Suprapubic skin (tissue), 4 donors: ENCODE measurements around the gene CAMK4. TPM values are rescaled to one million over a fixed set of nuclear protein-coding genes. Genes with fewer than 3 reads are reported as not detected.

ENCODE experiments used
- DNase-seq, 2 donors: peaks; one replicate each; pipeline ENCODE4 v3.0.0-alpha.2; 2019; ENCODE audit warnings: low spot score in 2 of 2
- H3K27ac ChIP-seq: fragments of 200-600 bp; sonication (generic); one replicate; pipeline ENCODE4 v1.5.1; 2019
- H3K27me3 ChIP-seq: fragments of 200-600 bp; sonication (generic); one replicate; pipeline ENCODE4 v1.5.1; 2019
- H3K36me3 ChIP-seq: fragments of 200-600 bp; sonication (generic); one replicate; pipeline ENCODE4 v1.5.1; 2019
- H3K4me1 ChIP-seq: fragments of 200-600 bp; sonication (generic); one replicate; pipeline ENCODE4 v1.5.1; 2019
- H3K4me3 ChIP-seq: fragments of 200-600 bp; sonication (generic); one replicate; pipeline ENCODE4 v1.5.1; 2019; ENCODE audit warnings: mild to moderate bottlenecking
- H3K9me3 ChIP-seq: fragments of 200-600 bp; sonication (generic); one replicate; pipeline ENCODE4 v1.5.1; 2019
- EP300 ChIP-seq: sonication (generic); formaldehyde crosslinking; IDR thresholded peaks from one replicate; pipeline ENCODE4 v1.6.1; 2017; ENCODE audit warnings: antibody characterized with exemption
- POLR2A ChIP-seq, 2 donors: fragments of 450-650 bp; IDR thresholded peaks; one replicate each; pipeline ENCODE4 v1.6.1; 2017; ENCODE audit warnings: antibody characterized with exemption in 2 of 2, mild to moderate bottlenecking in 2 of 2, moderate library complexity in 2 of 2
- POLR2AphosphoS5 ChIP-seq, 3 donors: sonication (generic); formaldehyde crosslinking; IDR thresholded peaks; one replicate each; pipeline ENCODE4 v1.6.1; 2017; ENCODE audit warnings: antibody characterized with exemption in 3 of 3
- WGBS: methylation state at CpG from one replicate; pipeline ENCODE4 v1.1.5; 2018; 5-methylcytosine and 5-hydroxymethylcytosine counted together
- total RNA-seq, 4 donors: library from RNA; depleted of rRNA; stranded (reverse); fragments of >200 nt; gene quantifications; one replicate each; pipeline ENCODE4 v1.1.0, GENCODE V29; 2016
- TF ChIP-seq, protein P1 (sequence below), 2 donors: fragments of 200-600 bp in 1 of 2; fragments of 450-650 bp in 1 of 2; sonication (generic) in 1 of 2; IDR thresholded peaks; one replicate each; pipeline ENCODE4 v1.5.1; 2016 to 2019; ENCODE audit warnings: antibody characterized with exemption in 2 of 2, mild to moderate bottlenecking in 1 of 2, moderate library complexity in 1 of 2

CAMK4 gene
- total RNA-seq, 4 donors from 2014 or later: 0.05 to 2.6 (median 0.21) TPM; not detected in 1

DNA sequence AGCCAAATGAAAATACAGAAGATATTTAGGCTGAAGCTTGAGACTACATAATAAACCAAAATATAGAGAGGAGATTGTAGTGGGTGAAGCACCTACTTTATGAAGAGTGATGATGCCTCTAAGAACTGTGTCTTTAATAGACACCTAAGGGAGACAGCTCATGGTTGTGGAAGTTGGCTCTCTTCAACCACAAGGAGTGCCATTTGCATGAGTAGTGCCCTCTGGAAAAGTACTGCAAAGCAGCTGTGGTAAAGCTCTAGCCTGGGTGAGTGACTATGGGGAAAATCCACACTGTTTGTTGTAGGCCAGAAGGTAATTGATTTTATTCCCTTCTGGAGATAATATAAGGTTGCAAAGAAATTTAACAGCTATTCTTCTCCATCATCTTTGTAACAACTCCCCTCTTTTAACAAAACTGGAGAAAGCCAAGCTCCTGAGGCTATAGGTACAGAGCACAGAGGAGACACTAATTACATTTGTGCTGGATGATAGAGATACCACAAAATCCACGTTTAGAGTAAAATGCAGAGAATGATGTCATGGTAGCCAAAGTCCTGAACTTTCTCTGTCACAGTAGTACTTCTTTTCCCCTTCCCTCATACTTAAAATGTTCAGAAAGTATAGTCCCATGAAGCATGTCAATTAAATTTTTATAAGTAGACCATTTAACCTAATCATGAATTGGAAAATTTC lies 165.4 kb downstream of the CAMK4 start:
- Histone ChIP-seq H3K27ac (no peak overlapping the region), H3K4me3 (no peak overlapping the region), H3K27me3 (no peaks in the 10 kb centered on the region), H3K9me3 (no peaks in the 10 kb centered on the region), H3K4me1 (no peaks in the 10 kb centered on the region), H3K36me3 (no peaks in the 10 kb centered on the region)
- TF ChIP-seq POLR2A (IDR thresholded peaks at IDR 0.05) (no peak), POLR2AphosphoS5 (IDR thresholded peaks at IDR 0.05) (no peak), EP300 (no peak)
- TF ChIP-seq, protein P1, sequence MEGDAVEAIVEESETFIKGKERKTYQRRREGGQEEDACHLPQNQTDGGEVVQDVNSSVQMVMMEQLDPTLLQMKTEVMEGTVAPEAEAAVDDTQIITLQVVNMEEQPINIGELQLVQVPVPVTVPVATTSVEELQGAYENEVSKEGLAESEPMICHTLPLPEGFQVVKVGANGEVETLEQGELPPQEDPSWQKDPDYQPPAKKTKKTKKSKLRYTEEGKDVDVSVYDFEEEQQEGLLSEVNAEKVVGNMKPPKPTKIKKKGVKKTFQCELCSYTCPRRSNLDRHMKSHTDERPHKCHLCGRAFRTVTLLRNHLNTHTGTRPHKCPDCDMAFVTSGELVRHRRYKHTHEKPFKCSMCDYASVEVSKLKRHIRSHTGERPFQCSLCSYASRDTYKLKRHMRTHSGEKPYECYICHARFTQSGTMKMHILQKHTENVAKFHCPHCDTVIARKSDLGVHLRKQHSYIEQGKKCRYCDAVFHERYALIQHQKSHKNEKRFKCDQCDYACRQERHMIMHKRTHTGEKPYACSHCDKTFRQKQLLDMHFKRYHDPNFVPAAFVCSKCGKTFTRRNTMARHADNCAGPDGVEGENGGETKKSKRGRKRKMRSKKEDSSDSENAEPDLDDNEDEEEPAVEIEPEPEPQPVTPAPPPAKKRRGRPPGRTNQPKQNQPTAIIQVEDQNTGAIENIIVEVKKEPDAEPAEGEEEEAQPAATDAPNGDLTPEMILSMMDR (IDR thresholded peaks at IDR 0.05): no peak
- WGBS: 44% methylated on average over 1 of the region's 1 CpG
- no peak for DNase-seq

DNA sequence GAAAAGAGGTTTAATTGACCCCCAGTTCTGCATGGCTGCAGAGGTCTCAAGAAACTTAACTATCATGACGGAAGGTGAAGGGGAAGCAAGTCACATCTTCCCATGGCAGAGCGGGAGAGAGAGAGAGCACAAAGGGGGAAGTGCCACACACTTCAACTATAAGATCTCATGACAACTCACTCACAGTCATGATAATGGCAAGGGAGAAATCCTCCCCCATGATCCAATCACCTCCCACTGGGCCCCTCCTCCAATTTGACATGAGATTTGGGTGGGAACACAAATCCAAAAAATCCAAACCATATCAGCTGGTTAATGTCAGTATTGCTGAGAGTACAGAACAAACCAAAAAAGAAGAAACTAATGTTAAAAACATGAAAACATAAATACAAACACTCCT lies 168.0 kb downstream of the CAMK4 start:
- TF ChIP-seq, protein P1 (IDR thresholded peaks at IDR 0.05): no peak
- TF ChIP-seq POLR2A (IDR thresholded peaks at IDR 0.05) (no peak), EP300 (no peak), POLR2AphosphoS5 (IDR thresholded peaks at IDR 0.05) (no peak)
- DNase-seq: no peak
- no peaks in the 10 kb centered on the region for H3K27me3 ChIP-seq
- no peak overlapping the region for H3K4me3 ChIP-seq
- H3K4me1 ChIP-seq: no peaks in the 10 kb centered on the region
- no peaks in the 10 kb centered on the region for H3K36me3 ChIP-seq
- no peak overlapping the region for H3K27ac ChIP-seq
- H3K9me3 ChIP-seq: no peaks in the 10 kb centered on the region
- 94% methylated on average over 2 of the region's 2 CpGs for WGBS

DNA sequence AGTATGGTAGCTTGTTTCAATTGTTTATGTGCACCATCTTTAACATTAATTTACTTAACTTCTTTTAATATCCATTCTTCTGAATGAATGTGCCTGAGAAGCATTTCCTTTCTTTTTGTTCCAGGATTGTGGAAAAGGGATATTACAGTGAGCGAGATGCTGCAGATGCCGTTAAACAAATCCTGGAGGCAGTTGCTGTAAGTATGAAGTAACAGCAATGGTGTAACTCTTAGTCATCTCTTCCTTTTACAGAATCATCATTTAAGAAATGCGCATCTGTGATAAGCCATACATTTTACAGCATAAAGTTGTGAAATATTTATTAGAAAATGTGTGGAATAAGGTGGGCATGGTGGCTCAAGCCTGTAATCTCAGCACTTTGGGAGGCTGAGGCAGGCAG lies 170.4 kb downstream of the CAMK4 start:
- Histone ChIP-seq H3K4me1 (no peaks in the 10 kb centered on the region), H3K27me3 (no peaks in the 10 kb centered on the region), H3K4me3 (no peak overlapping the region), H3K9me3 (no peaks in the 10 kb centered on the region), H3K27ac (no peak overlapping the region), H3K36me3 (no peaks in the 10 kb centered on the region)
- WGBS: 82% methylated on average over 3 of the region's 3 CpGs
- no peak for DNase-seq
- TF ChIP-seq POLR2AphosphoS5 (IDR thresholded peaks at IDR 0.05): no peak
- TF ChIP-seq EP300: no peak
- no peak for TF ChIP-seq POLR2A (IDR thresholded peaks at IDR 0.05)
- TF ChIP-seq, protein P1 (IDR thresholded peaks at IDR 0.05): no peak

DNA sequence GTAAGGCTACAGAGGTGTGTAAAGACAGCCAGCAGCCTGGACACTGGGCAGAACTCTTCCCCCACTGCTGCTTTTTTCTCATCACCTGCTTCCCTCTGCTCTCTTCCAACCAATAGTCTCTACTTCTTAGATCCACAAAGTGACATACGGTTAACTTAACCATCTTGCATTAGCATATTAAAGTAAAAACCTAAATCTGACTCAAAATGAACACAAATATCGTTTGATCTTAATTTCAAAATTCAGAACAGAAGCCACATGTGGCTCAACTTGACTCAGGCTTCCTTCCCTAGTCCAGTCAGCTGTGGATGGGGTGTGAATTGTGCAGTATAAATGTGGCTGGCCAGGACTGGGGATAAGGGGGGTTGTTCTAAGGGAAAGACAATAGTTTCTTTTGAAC lies 173.8 kb downstream of the CAMK4 start:
- 80% methylated on average over 2 of the region's 2 CpGs for WGBS
- Histone ChIP-seq H3K4me3 (no peak overlapping the region), H3K9me3 (no peaks in the 10 kb centered on the region), H3K27ac (no peak overlapping the region), H3K4me1 (no peaks in the 10 kb centered on the region), H3K36me3 (no peaks in the 10 kb centered on the region), H3K27me3 (no peaks in the 10 kb centered on the region)
- TF ChIP-seq POLR2AphosphoS5 (IDR thresholded peaks at IDR 0.05): no peak
- TF ChIP-seq POLR2A (IDR thresholded peaks at IDR 0.05): no peak
- TF ChIP-seq EP300: no peak
- TF ChIP-seq, protein P1 (IDR thresholded peaks at IDR 0.05): no peak
- DNase-seq: no peak

DNA sequence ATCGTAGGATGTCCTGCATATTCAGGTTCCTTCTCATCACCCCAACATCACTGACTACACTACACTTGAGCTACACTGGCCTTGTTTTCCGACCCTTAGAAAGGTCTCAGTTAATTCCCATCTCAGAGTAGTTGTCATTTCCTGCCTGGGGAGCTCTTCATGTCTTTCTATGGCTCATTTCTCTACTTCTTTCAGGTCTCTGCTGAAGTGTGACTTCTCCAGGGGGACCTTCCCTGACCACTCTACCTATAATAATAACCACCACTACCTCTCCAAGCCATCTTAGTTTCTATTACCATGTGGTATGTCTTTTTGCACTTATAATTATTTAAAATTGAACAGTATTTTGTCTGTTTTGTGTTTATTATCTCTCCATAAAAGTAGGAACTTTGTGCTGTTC lies 174.9 kb downstream of the CAMK4 start:
- no peaks in the 10 kb centered on the region for H3K36me3 ChIP-seq
- TF ChIP-seq POLR2A (IDR thresholded peaks at IDR 0.05) (no peak), EP300 (no peak), POLR2AphosphoS5 (IDR thresholded peaks at IDR 0.05) (no peak)
- TF ChIP-seq, protein P1 (IDR thresholded peaks at IDR 0.05): no peak
- WGBS: 44% methylated on average over 2 of the region's 2 CpGs
- no peak overlapping the region for H3K4me3 ChIP-seq
- H3K4me1 ChIP-seq: no peaks in the 10 kb centered on the region
- H3K27me3 ChIP-seq: no peaks in the 10 kb centered on the region
- H3K27ac ChIP-seq: no peak overlapping the region
- no peak for DNase-seq
- H3K9me3 ChIP-seq: no peaks in the 10 kb centered on the region
